Calu3 (cell line): ENCODE results near the gene GGT1. TPM values are rescaled to one million over a fixed set of nuclear protein-coding genes. Genes with fewer than 3 reads are reported as not detected.
"Not testable (repeated sequence)": the region's sequence is repeated elsewhere in the genome, so short reads cannot be mapped to it uniquely, and the experiment has no call there.

ENCODE experiments used
- BruUV-seq: library from RNA; stranded (reverse); fragments of 400-500 nt; replicated peaks from 2 replicates; lab custom pipeline; 2021; lab: Mats Ljungman, UMichigan
- CTCF ChIA-PET: fragments of 300-600 bp; sonication (Branson Sonifier 250); formaldehyde crosslinking; loops from one replicate; lab custom pipeline; 2022; ENCODE audit warnings: antibody characterized with exemption; lab: Charles Lee
- DNase-seq: peaks from one replicate; pipeline ENCODE4 v3.0.0; 2022
- H3K27ac Mint-ChIP-seq: one replicate; pipeline ENCODE4 v1.8.0; 2022; ENCODE audit warnings: mixed read lengths; ENCODE audit not compliant: unreplicated experiment
- H3K27me3 Mint-ChIP-seq: one replicate; pipeline ENCODE4 v1.8.0; 2022; ENCODE audit warnings: mixed read lengths; ENCODE audit not compliant: unreplicated experiment
- H3K36me3 Mint-ChIP-seq: one replicate; pipeline ENCODE4 v1.8.0; 2022; ENCODE audit warnings: mild to moderate bottlenecking, moderate library complexity, mixed read lengths; ENCODE audit not compliant: insufficient read depth, unreplicated experiment
- H3K4me1 Mint-ChIP-seq: one replicate; pipeline ENCODE4 v1.8.0; 2022; ENCODE audit warnings: mild to moderate bottlenecking, low read depth, mixed read lengths; ENCODE audit not compliant: unreplicated experiment
- H3K4me3 Mint-ChIP-seq: one replicate; pipeline ENCODE4 v1.8.0; 2022; ENCODE audit warnings: mild to moderate bottlenecking, low read depth, moderate library complexity, mixed read lengths; ENCODE audit not compliant: unreplicated experiment
- H3K9me3 Mint-ChIP-seq: one replicate; pipeline ENCODE4 v1.8.0; 2022; ENCODE audit warnings: low read depth, mixed read lengths; ENCODE audit not compliant: unreplicated experiment
- intact Hi-C: fragments of 100-400 bp; cut with micrococcal nuclease; formaldehyde crosslinking; loops from one replicate; pipeline ENCODE4 v1.10.0; 2022; ENCODE audit not compliant: unreplicated experiment
- total RNA-seq: library from RNA; stranded (reverse); gene quantifications from 2 replicates; pipeline ENCODE4 v1.2.3, GENCODE V29; 2022

GGT1 gene
- total RNA-seq, 1 experiment from 2014 or later = 63.8 TPM

DNA sequence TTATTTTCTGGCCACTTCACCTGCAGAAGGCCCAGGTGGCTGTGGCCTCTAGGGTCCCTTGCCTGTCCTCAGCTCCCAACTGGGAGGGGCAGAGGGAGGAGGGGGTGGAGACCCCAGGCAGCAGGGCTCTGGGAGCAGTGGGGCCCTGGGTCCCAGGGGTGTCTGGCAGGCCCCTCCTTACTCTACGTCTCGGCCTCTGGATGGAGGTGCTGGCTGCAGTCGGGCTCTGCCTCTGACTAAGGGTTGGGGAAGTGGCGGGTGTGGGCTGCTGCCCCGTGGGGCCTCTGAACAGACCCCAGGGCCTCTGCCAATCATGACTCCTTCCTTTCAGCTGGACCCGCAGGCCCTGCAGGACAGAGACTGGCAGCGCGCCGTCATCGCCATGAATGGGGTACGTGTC is 41.4 kb downstream of the GGT1 start:
- H3K36me3 Mint-ChIP-seq, H3K4me3 Mint-ChIP-seq, DNase-seq, BruUV-seq, CTCF ChIA-PET, H3K4me1 Mint-ChIP-seq, intact Hi-C loops, H3K27ac Mint-ChIP-seq, H3K9me3 Mint-ChIP-seq, H3K27me3 Mint-ChIP-seq: not testable (repeated sequence)

DNA sequence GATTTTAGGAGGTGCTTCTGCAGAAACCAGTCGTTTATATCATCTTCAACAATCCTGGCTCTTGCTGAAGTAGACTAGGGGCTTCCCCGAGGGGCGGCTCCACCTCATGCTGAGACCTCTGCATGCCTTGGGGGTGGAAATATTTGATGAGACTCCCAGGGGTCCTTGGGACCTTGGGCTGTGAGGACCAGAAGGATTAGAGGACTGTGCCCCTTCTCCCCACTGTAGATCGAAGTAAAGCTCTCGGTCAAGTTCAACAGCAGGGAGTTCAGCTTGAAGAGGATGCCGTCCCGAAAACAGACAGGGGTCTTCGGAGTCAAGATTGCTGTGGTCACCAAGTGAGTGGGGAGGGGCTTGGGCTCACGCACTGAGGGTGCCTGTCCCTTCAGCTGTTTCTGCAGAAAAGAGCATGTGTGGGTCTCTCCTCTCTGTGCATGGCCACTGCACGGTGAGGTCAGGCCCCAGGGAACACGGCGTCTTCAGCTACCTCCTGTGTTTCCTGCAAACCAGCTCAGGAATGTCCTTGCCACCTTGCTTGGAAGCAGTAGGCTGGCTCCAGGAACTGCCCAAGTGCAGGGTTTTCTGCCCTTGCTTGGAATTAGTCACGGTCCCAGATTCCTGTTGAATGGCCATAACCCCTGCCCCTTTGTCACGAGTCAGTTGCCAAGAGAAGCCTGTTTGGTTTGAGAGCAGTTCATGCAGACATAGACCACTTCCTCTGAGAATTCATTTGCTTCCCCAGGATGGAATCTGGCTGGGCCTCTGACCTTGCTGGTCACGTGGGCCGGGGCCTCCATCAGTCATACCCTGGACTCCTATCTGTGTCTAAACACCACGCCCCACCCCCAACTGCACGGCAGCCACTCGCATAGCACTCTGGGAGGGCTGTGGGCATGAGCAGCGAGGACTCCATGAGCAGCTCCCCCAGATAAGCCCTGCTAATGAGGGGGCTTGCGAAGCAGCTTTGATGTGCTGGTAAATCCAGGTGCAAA is 42.7 kb downstream of the GGT1 start:
- H3K9me3 Mint-ChIP-seq, intact Hi-C loops, BruUV-seq, H3K27me3 Mint-ChIP-seq, H3K4me1 Mint-ChIP-seq, H3K36me3 Mint-ChIP-seq, H3K4me3 Mint-ChIP-seq, CTCF ChIA-PET, DNase-seq, H3K27ac Mint-ChIP-seq: not testable (repeated sequence)

DNA sequence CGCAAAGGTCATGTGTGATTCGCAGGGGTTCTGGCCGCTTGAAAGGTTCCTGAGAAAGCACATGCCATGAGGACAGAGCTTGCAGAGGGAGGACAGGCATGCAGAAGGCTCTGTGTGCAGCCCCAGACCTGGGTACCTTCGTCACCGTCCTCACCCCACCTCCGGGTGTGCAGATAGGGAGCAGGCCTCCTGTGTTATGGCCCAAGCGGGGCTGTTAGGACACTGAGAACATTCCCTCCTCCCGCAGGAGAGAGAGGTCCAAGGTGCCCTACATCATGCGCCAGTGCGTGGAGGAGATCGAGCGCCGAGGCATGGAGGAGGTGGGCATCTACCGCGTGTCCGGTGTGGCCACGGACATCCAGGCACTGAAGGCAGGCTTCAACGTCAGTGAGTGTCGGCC is 43.8 kb downstream of the GGT1 start:
- BruUV-seq, H3K4me1 Mint-ChIP-seq, H3K27me3 Mint-ChIP-seq, H3K27ac Mint-ChIP-seq, H3K9me3 Mint-ChIP-seq, intact Hi-C loops, H3K4me3 Mint-ChIP-seq, H3K36me3 Mint-ChIP-seq, DNase-seq, CTCF ChIA-PET: not testable (repeated sequence)

DNA sequence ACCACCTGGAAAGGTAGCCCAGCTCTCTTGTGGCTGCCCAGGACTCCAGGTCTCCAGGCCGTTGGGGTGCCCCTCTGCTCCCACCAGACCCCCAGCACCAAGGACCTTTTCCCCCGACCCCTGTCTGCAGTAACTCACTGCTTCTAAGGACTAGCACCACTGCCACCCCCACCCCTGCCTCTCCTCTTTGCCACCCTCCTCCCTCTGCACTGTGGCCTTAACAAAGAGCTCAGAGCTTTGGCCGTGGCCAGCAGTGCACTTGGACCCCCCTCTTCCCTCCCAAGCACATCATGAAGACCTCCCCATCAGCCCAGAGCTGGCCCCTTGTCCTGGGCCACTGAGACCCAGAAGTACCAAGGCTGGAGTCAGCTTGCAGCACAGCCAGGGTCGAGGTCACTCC is 46.4 kb downstream of the GGT1 start:
- BruUV-seq, H3K36me3 Mint-ChIP-seq, H3K4me1 Mint-ChIP-seq, H3K4me3 Mint-ChIP-seq, H3K27me3 Mint-ChIP-seq, intact Hi-C loops, H3K27ac Mint-ChIP-seq, DNase-seq, CTCF ChIA-PET, H3K9me3 Mint-ChIP-seq: not testable (repeated sequence)

DNA sequence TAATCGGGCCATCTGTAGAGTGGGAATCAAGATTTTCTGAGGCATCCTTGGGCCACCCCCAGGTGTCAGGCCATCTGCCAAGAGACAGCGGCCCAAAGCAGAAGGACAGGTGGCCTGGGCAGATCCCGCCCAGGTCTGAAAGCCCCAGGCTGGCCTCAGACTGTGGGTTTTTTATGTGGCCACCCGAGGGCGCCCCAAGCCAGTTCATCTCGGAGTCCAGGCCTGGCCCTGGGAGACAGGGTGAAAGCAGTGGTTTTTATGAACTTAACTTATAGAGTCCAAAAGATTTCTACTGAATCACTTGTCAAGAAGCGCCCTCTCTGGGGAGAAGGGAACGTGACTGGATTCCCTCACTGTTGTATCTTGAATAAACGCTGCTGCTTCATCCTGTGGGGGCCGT is 47.9 kb downstream of the GGT1 start:
- H3K27ac Mint-ChIP-seq, intact Hi-C loops, H3K4me3 Mint-ChIP-seq, CTCF ChIA-PET, BruUV-seq, H3K4me1 Mint-ChIP-seq, H3K27me3 Mint-ChIP-seq, H3K9me3 Mint-ChIP-seq, H3K36me3 Mint-ChIP-seq: not testable (repeated sequence)
- DNase-seq = peak; percentile 86

DNA sequence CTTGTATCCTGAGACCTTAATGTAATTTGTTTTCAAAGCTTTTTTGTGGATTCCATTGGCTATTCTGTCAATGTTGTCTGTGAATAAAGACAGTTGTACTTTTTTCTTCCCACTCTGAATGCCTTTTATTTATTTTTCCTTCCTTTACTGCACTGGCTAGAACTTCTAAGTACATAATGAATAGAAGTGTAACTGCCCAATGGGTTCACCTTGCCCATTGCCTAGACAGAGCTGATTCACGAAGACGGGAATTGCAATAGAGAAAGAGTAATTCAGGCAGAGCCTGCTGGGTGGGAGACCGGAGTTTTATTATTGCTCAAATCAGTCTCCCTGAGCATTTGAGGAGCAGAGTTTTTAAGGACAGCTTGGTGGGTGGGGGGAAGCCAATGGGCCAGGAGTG is 62.4 kb downstream of the GGT1 start:
- H3K27ac Mint-ChIP-seq, H3K36me3 Mint-ChIP-seq, H3K4me3 Mint-ChIP-seq, H3K4me1 Mint-ChIP-seq, DNase-seq, CTCF ChIA-PET, H3K9me3 Mint-ChIP-seq, BruUV-seq: not testable (repeated sequence)
- intact Hi-C loops = loop anchor here (10.0 kb wide), 1 partner anchor 89 kb away; no protein-coding TSS in a partner anchor
- H3K27me3 Mint-ChIP-seq = peaks cover 49% of the 10 kb centered on the region

DNA sequence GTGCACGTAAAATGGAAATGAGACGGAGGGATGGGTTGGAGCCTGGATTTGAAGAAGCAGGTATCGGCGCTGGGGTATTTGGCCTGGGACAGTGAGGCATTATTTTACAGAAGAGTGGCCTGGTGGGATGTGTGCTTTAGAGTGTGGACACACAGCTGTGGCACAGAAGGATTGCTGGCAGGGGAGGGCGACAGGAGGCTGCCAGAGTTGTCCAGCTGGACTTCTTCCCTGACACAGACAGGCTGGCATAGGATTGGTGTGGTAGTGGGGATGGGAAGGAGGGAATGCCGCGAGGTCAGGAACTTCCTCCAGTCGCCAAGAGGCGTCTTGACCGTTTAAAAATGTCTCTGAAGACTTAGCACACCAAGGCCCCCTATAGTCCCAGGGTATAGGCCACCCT is 64.9 kb downstream of the GGT1 start:
- CTCF ChIA-PET, H3K4me3 Mint-ChIP-seq, BruUV-seq: not testable (repeated sequence)

DNA sequence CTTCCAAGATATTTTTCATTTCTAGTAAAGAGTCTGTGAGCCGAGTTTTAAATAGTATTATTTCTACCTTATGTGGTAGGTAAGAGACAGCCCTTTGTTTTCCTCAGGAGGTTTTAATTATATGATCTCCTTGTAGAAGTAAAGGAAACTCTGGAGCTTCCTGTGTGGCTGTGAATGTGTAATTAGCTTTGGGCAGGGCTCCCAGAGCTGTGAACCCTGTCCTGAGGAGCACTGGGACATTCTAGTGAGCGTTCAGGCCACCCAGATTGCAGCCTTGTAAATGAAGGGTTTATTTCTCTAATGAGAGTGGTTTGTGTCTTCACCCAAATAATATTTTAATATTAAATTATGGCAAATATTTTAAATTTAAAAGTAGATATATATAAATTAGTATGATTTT is 69.5 kb downstream of the GGT1 start:
- intact Hi-C loops, H3K4me3 Mint-ChIP-seq, H3K27ac Mint-ChIP-seq: not testable (repeated sequence)

More for the DNA sequence above, 64.9 kb downstream of the GGT1 start:
- H3K4me1 Mint-ChIP-seq, H3K9me3 Mint-ChIP-seq, H3K36me3 Mint-ChIP-seq, DNase-seq, H3K27ac Mint-ChIP-seq: not testable (repeated sequence)
- peaks cover 49% of the 10 kb centered on the region for H3K27me3 Mint-ChIP-seq
- intact Hi-C loops = loop anchor here (10.0 kb wide), 1 partner anchor 87 kb away; no protein-coding TSS in a partner anchor

More for the DNA sequence above, 69.5 kb downstream of the GGT1 start:
- CTCF ChIA-PET, DNase-seq, BruUV-seq, H3K9me3 Mint-ChIP-seq, H3K27me3 Mint-ChIP-seq, H3K36me3 Mint-ChIP-seq, H3K4me1 Mint-ChIP-seq: not testable (repeated sequence)
